ENCODE measurements around the gene FOXP1.

The FOXP1 gene

GRCh38 chr3:71152039-71152891, 431.3 kb downstream of the FOXP1 start:
- ChIA-PET CTCF (interaction anchor here (1.2 to 1.7 kb wide), 2 partner anchors 10 to 65 kb away, joined by 3 to 5 read pairs; no protein-coding TSS in a partner anchor), POLR2A (no interaction called here)

GRCh38 chr3:71149959-71150954, 433.3 kb downstream of the FOXP1 start:
- ChIA-PET POLR2A (no interaction called here), CTCF (no interaction called here)
- TF ChIP-seq CTCF (IDR thresholded peaks at IDR 0.05; ENCODE audit: control extremely low read depth, extremely low read depth, low read depth, missing control alignments) = no peak
- DNase-seq (ENCODE audit: extremely low spot score) = no peak

More at GRCh38 chr3:71152039-71152891, 431.3 kb downstream of the FOXP1 start:
- TF ChIP-seq CTCF (IDR thresholded peaks at IDR 0.05; ENCODE audit: control extremely low read depth, extremely low read depth, low read depth, missing control alignments) = no peak
- DNase-seq (ENCODE audit: extremely low spot score) = no peak

- no peak for TF ChIP-seq CTCF (IDR thresholded peaks at IDR 0.05; ENCODE audit: control extremely low read depth, extremely low read depth, low read depth, missing control alignments)
- DNase-seq (ENCODE audit: extremely low spot score) = no peak
- POLR2A ChIA-PET = no interaction called here
- CTCF ChIA-PET = no interaction called here
Observed at GRCh38 chr3:71148455-71149060, 435.0 kb downstream of the FOXP1 start.

- CTCF ChIA-PET = no interaction called here
Observed at GRCh38 chr3:71146673-71147072, 436.9 kb downstream of the FOXP1 start.

GRCh38 chr3:71145954-71146353, 437.6 kb downstream of the FOXP1 start:
- CTCF ChIA-PET = no interaction called here
- no peak for DNase-seq (ENCODE audit: extremely low spot score)
- TF ChIP-seq CTCF (IDR thresholded peaks at IDR 0.05; ENCODE audit: control extremely low read depth, extremely low read depth, low read depth, missing control alignments) = no peak
- POLR2A ChIA-PET = no interaction called here

More at GRCh38 chr3:71146673-71147072, 436.9 kb downstream of the FOXP1 start:
- POLR2A ChIA-PET = no interaction called here
- TF ChIP-seq CTCF (IDR thresholded peaks at IDR 0.05; ENCODE audit: control extremely low read depth, extremely low read depth, low read depth, missing control alignments) = no peak
- no peak for DNase-seq (ENCODE audit: extremely low spot score)

Data from GM10248 (cell line).